ENCODE measurements around the gene DYNC1H1. TPM values are rescaled to one million over a fixed set of nuclear protein-coding genes. Genes with fewer than 3 reads are reported as not detected.

The DYNC1H1 gene
- total and polyA plus RNA-seq, 2 experiments from 2014 or later: 179 to 635 TPM

DNA sequence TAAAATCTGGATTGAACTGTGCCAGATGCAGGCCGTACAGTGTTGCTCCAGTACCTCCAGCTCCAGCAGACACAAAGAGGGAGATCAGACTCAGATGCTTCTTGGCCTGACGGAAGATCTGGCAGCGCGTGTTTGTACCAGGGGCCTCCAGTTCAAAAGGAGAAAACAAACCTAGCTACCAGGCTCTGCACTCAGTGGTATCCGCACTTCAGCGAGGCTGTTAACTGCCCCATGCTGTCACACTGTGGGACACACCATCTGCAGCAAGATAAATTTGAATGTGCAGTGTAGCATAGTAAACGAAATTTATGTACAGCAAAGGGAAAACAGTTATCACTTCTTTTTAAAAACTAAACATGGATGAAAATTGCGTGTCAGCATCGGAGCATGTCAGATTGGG lies 5.1 kb downstream of the DYNC1H1 start:
- peaks cover 16% of the 10 kb centered on the region for H3K4me1 Mint-ChIP-seq
- Histone ChIP-seq H4K20me1 (replicated peaks; ENCODE audit: insufficient read depth) (peaks cover 35% of the 10 kb centered on the region), H3K36me3 (ENCODE audit: insufficient read depth) (no peaks in the 10 kb centered on the region), H2AFZ (no peak overlapping the region), H3F3A (replicated peaks; ENCODE audit: low read depth) (no peaks in the 10 kb centered on the region), H3K79me2 (replicated peaks; ENCODE audit: insufficient read depth) (peaks cover 95% of the 10 kb centered on the region), H3K4me3 (no peak overlapping the region), H3K27me3 (ENCODE audit: insufficient read depth) (no peaks in the 10 kb centered on the region), H3K9me2 (ENCODE audit: insufficient read depth) (no peaks in the 10 kb centered on the region), H3K4me2 (no peak overlapping the region), H3K27ac (ENCODE audit: low read depth) (no peak overlapping the region), H3K4me1 (ENCODE audit: insufficient read depth) (peaks cover 12% of the 10 kb centered on the region)
- peaks cover 14% of the 10 kb centered on the region for H3K36me3 Mint-ChIP-seq (ENCODE audit: low read depth)
- no peaks in the 10 kb centered on the region for H3K9me3 Mint-ChIP-seq
- ATAC-seq (no peak), DNase-seq (ENCODE audit: low spot score) (no peak)
- no peak overlapping the region for H3K27ac Mint-ChIP-seq
- peaks cover 3% of the 10 kb centered on the region for H3K27me3 Mint-ChIP-seq (ENCODE audit: insufficient read depth, low read depth, poor library complexity)
- TF ChIP-seq, protein P1, sequence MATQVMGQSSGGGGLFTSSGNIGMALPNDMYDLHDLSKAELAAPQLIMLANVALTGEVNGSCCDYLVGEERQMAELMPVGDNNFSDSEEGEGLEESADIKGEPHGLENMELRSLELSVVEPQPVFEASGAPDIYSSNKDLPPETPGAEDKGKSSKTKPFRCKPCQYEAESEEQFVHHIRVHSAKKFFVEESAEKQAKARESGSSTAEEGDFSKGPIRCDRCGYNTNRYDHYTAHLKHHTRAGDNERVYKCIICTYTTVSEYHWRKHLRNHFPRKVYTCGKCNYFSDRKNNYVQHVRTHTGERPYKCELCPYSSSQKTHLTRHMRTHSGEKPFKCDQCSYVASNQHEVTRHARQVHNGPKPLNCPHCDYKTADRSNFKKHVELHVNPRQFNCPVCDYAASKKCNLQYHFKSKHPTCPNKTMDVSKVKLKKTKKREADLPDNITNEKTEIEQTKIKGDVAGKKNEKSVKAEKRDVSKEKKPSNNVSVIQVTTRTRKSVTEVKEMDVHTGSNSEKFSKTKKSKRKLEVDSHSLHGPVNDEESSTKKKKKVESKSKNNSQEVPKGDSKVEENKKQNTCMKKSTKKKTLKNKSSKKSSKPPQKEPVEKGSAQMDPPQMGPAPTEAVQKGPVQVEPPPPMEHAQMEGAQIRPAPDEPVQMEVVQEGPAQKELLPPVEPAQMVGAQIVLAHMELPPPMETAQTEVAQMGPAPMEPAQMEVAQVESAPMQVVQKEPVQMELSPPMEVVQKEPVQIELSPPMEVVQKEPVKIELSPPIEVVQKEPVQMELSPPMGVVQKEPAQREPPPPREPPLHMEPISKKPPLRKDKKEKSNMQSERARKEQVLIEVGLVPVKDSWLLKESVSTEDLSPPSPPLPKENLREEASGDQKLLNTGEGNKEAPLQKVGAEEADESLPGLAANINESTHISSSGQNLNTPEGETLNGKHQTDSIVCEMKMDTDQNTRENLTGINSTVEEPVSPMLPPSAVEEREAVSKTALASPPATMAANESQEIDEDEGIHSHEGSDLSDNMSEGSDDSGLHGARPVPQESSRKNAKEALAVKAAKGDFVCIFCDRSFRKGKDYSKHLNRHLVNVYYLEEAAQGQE (IDR thresholded peaks at IDR 0.05; ENCODE audit: unreplicated experiment): no peak
- TF ChIP-seq, protein P2, sequence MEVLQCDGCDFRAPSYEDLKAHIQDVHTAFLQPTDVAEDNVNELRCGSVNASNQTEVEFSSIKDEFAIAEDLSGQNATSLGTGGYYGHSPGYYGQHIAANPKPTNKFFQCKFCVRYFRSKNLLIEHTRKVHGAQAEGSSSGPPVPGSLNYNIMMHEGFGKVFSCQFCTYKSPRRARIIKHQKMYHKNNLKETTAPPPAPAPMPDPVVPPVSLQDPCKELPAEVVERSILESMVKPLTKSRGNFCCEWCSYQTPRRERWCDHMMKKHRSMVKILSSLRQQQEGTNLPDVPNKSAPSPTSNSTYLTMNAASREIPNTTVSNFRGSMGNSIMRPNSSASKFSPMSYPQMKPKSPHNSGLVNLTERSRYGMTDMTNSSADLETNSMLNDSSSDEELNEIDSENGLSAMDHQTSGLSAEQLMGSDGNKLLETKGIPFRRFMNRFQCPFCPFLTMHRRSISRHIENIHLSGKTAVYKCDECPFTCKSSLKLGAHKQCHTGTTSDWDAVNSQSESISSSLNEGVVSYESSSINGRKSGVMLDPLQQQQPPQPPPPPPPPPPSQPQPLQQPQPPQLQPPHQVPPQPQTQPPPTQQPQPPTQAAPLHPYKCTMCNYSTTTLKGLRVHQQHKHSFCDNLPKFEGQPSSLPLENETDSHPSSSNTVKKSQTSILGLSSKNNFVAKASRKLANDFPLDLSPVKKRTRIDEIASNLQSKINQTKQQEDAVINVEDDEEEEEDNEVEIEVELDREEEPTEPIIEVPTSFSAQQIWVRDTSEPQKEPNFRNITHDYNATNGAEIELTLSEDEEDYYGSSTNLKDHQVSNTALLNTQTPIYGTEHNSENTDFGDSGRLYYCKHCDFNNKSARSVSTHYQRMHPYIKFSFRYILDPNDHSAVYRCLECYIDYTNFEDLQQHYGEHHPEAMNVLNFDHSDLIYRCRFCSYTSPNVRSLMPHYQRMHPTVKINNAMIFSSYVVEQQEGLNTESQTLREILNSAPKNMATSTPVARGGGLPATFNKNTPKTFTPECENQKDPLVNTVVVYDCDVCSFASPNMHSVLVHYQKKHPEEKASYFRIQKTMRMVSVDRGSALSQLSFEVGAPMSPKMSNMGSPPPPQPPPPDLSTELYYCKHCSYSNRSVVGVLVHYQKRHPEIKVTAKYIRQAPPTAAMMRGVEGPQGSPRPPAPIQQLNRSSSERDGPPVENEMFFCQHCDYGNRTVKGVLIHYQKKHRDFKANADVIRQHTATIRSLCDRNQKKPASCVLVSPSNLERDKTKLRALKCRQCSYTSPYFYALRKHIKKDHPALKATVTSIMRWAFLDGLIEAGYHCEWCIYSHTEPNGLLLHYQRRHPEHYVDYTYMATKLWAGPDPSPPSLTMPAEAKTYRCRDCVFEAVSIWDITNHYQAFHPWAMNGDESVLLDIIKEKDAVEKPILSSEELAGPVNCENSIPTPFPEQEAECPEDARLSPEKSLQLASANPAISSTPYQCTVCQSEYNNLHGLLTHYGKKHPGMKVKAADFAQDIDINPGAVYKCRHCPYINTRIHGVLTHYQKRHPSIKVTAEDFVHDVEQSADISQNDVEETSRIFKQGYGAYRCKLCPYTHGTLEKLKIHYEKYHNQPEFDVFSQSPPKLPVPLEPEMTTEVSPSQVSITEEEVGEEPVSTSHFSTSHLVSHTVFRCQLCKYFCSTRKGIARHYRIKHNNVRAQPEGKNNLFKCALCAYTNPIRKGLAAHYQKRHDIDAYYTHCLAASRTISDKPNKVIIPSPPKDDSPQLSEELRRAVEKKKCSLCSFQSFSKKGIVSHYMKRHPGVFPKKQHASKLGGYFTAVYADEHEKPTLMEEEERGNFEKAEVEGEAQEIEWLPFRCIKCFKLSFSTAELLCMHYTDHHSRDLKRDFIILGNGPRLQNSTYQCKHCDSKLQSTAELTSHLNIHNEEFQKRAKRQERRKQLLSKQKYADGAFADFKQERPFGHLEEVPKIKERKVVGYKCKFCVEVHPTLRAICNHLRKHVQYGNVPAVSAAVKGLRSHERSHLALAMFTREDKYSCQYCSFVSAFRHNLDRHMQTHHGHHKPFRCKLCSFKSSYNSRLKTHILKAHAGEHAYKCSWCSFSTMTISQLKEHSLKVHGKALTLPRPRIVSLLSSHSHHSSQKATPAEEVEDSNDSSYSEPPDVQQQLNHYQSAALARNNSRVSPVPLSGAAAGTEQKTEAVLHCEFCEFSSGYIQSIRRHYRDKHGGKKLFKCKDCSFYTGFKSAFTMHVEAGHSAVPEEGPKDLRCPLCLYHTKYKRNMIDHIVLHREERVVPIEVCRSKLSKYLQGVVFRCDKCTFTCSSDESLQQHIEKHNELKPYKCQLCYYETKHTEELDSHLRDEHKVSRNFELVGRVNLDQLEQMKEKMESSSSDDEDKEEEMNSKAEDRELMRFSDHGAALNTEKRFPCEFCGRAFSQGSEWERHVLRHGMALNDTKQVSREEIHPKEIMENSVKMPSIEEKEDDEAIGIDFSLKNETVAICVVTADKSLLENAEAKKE (CRISPR knock-in tag; IDR thresholded peaks at IDR 0.05): no peak
- TF ChIP-seq, protein P3, sequence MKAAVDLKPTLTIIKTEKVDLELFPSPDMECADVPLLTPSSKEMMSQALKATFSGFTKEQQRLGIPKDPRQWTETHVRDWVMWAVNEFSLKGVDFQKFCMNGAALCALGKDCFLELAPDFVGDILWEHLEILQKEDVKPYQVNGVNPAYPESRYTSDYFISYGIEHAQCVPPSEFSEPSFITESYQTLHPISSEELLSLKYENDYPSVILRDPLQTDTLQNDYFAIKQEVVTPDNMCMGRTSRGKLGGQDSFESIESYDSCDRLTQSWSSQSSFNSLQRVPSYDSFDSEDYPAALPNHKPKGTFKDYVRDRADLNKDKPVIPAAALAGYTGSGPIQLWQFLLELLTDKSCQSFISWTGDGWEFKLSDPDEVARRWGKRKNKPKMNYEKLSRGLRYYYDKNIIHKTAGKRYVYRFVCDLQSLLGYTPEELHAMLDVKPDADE (IDR thresholded peaks at IDR 0.05): no peak
- TF ChIP-seq EZH2phosphoT487 (IDR thresholded peaks at IDR 0.05; ENCODE audit: unreplicated experiment) (no peak), ZNF331 (CRISPR knock-in tag; IDR thresholded peaks at IDR 0.05; ENCODE audit: low read depth) (no peak), POLR2AphosphoS5 (IDR thresholded peaks at IDR 0.05; ENCODE audit: low read depth) (no peak), EZH2 (IDR thresholded peaks at IDR 0.05; ENCODE audit: low read depth, unreplicated experiment) (no peak), STAT1 (IDR thresholded peaks at IDR 0.05; ENCODE audit: unreplicated experiment) (no peak), JUNB (IDR thresholded peaks at IDR 0.05; ENCODE audit: unreplicated experiment) (no peak), NANOG (IDR thresholded peaks at IDR 0.05; ENCODE audit: borderline replicate concordance) (no peak), ZNF114 (CRISPR knock-in tag; IDR thresholded peaks at IDR 0.05) (no peak), CREB1 (CRISPR knock-in tag; IDR thresholded peaks at IDR 0.05; ENCODE audit: low read depth) (no peak)
- TF ChIP-seq, protein P4, sequence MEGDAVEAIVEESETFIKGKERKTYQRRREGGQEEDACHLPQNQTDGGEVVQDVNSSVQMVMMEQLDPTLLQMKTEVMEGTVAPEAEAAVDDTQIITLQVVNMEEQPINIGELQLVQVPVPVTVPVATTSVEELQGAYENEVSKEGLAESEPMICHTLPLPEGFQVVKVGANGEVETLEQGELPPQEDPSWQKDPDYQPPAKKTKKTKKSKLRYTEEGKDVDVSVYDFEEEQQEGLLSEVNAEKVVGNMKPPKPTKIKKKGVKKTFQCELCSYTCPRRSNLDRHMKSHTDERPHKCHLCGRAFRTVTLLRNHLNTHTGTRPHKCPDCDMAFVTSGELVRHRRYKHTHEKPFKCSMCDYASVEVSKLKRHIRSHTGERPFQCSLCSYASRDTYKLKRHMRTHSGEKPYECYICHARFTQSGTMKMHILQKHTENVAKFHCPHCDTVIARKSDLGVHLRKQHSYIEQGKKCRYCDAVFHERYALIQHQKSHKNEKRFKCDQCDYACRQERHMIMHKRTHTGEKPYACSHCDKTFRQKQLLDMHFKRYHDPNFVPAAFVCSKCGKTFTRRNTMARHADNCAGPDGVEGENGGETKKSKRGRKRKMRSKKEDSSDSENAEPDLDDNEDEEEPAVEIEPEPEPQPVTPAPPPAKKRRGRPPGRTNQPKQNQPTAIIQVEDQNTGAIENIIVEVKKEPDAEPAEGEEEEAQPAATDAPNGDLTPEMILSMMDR (conservative IDR thresholded peaks at IDR 0.05; ENCODE audit: low read depth in 2 of 2): no peak
- H3K4me3 Mint-ChIP-seq: no peak overlapping the region
